Measurements from ENCODE around the gene CMA1. TPM values are rescaled to one million over a fixed set of nuclear protein-coding genes. Genes with fewer than 3 reads are reported as not detected.

CMA1 gene
- total and polyA plus RNA-seq, 2 experiments from 2014 or later, result not detected

DNA sequence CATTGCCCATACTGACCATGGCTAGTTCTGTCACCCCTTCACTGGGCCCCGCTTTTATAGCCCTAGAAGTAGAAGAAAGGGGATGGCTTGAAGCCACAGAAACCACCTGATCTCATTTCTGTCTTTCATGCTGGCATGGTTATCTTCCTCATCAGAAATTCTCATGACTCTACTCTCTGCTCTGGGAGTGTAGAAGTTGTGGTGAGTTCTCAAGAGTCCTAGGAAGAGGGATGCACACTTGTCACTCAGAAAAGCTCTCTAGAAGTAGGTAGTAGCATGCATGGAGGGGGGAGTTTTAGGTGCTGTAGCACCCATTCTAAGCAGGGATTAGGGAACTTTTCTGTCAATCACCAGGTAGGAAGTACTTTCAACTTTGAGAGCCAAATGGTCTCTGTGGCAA, 6.1 kb upstream of the CMA1 start:
- H3F3A ChIP-seq (replicated peaks; ENCODE audit: low read depth), result no peaks in the 10 kb centered on the region
- no peaks in the 10 kb centered on the region for H3K4me1 ChIP-seq (ENCODE audit: insufficient read depth)
- no peak overlapping the region for H3K4me3 ChIP-seq
- H3K4me2 ChIP-seq, result no peak overlapping the region
- H3K27ac ChIP-seq (ENCODE audit: low read depth), result no peak overlapping the region
- ATAC-seq, result no peak
- Mint-ChIP-seq H3K4me3 (no peak overlapping the region), H3K9me3 (no peaks in the 10 kb centered on the region; the same call in 1 of the 3 replicates), H3K4me1 (no peaks in the 10 kb centered on the region), H3K27me3 (ENCODE audit: insufficient read depth, low read depth, poor library complexity) (peaks cover 3% of the 10 kb centered on the region), H3K27ac (no peak overlapping the region), H3K36me3 (ENCODE audit: low read depth) (no peaks in the 10 kb centered on the region)
- no peak overlapping the region for H2AFZ ChIP-seq
- TF ChIP-seq JUNB (IDR thresholded peaks at IDR 0.05; ENCODE audit: unreplicated experiment) (no peak), ZNF114 (CRISPR knock-in tag; IDR thresholded peaks at IDR 0.05) (no peak)
- H4K20me1 ChIP-seq (replicated peaks; ENCODE audit: insufficient read depth), result peaks cover 3% of the 10 kb centered on the region; the same call in 1 of the 2 replicates
- H3K9me2 ChIP-seq (ENCODE audit: insufficient read depth), result 0 out of 2 replicates have a peak, but pooled peaks cover 4% of the 10 kb centered on the region
- H3K27me3 ChIP-seq (ENCODE audit: insufficient read depth), result no peaks in the 10 kb centered on the region
- no peaks in the 10 kb centered on the region for H3K36me3 ChIP-seq (ENCODE audit: insufficient read depth)
- DNase-seq (ENCODE audit: low spot score), result no peak
- no peaks in the 10 kb centered on the region for H3K79me2 ChIP-seq (replicated peaks; ENCODE audit: insufficient read depth)

GRCh38 chr14:24513009-24513408, 4.9 kb upstream of the CMA1 start:
- Mint-ChIP-seq H3K9me3 (no peaks in the 10 kb centered on the region; the same call in 1 of the 3 replicates), H3K4me3 (no peak overlapping the region), H3K4me1 (peaks cover 3% of the 10 kb centered on the region), H3K27ac (no peak overlapping the region), H3K27me3 (ENCODE audit: insufficient read depth, low read depth, poor library complexity) (peaks cover 3% of the 10 kb centered on the region), H3K36me3 (ENCODE audit: low read depth) (no peaks in the 10 kb centered on the region)
- ATAC-seq, result peak; percentile 65
- H3K27me3 ChIP-seq (ENCODE audit: insufficient read depth), result no peaks in the 10 kb centered on the region
- no peaks in the 10 kb centered on the region for H3F3A ChIP-seq (replicated peaks; ENCODE audit: low read depth)
- H4K20me1 ChIP-seq (replicated peaks; ENCODE audit: insufficient read depth), result peaks cover 3% of the 10 kb centered on the region; the same call in 1 of the 2 replicates
- H3K27ac ChIP-seq (ENCODE audit: low read depth), result no peak overlapping the region
- H3K36me3 ChIP-seq (ENCODE audit: insufficient read depth), result no peaks in the 10 kb centered on the region
- no peak overlapping the region for H3K4me3 ChIP-seq
- DNase-seq (ENCODE audit: low spot score), result peak; percentile 64
- H3K4me1 ChIP-seq (ENCODE audit: insufficient read depth), result 0 out of 2 replicates have a peak, but pooled peaks cover 5% of the 10 kb centered on the region
- TF ChIP-seq CREB1 (CRISPR knock-in tag; IDR thresholded peaks at IDR 0.05; ENCODE audit: low read depth) (no peak), ETS1 (IDR thresholded peaks at IDR 0.05) (no peak), EZH2 (IDR thresholded peaks at IDR 0.05; ENCODE audit: low read depth, unreplicated experiment) (no peak)
- TF ChIP-seq, protein P1, sequence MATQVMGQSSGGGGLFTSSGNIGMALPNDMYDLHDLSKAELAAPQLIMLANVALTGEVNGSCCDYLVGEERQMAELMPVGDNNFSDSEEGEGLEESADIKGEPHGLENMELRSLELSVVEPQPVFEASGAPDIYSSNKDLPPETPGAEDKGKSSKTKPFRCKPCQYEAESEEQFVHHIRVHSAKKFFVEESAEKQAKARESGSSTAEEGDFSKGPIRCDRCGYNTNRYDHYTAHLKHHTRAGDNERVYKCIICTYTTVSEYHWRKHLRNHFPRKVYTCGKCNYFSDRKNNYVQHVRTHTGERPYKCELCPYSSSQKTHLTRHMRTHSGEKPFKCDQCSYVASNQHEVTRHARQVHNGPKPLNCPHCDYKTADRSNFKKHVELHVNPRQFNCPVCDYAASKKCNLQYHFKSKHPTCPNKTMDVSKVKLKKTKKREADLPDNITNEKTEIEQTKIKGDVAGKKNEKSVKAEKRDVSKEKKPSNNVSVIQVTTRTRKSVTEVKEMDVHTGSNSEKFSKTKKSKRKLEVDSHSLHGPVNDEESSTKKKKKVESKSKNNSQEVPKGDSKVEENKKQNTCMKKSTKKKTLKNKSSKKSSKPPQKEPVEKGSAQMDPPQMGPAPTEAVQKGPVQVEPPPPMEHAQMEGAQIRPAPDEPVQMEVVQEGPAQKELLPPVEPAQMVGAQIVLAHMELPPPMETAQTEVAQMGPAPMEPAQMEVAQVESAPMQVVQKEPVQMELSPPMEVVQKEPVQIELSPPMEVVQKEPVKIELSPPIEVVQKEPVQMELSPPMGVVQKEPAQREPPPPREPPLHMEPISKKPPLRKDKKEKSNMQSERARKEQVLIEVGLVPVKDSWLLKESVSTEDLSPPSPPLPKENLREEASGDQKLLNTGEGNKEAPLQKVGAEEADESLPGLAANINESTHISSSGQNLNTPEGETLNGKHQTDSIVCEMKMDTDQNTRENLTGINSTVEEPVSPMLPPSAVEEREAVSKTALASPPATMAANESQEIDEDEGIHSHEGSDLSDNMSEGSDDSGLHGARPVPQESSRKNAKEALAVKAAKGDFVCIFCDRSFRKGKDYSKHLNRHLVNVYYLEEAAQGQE (IDR thresholded peaks at IDR 0.05; ENCODE audit: unreplicated experiment), result peak; percentile 80
- no peak overlapping the region for H2AFZ ChIP-seq
- 0 out of 2 replicates have a peak, but pooled peaks cover 4% of the 10 kb centered on the region for H3K9me2 ChIP-seq (ENCODE audit: insufficient read depth)
- H3K79me2 ChIP-seq (replicated peaks; ENCODE audit: insufficient read depth), result no peaks in the 10 kb centered on the region
- no peak overlapping the region for H3K4me2 ChIP-seq

Data from GM23338 (cell line).